ENCODE measurements around the gene HS2ST1. TPM values are rescaled to one million over a fixed set of nuclear protein-coding genes. Genes with fewer than 3 reads are reported as not detected.

HS2ST1 gene
- total RNA-seq, 4 donors from 2014 or later = 6.3 to 11.7 (median 10.3) TPM

- DNase-seq (ENCODE audit: low spot score in 2 of 2) = no peak
- TF ChIP-seq CTCF (IDR thresholded peaks at IDR 0.05) (no peak), POLR2AphosphoS5 (IDR thresholded peaks at IDR 0.05) (no peak), EP300 (IDR thresholded peaks at IDR 0.05) (no peak), POLR2A (IDR thresholded peaks at IDR 0.05) (no peak)
- H3K27ac ChIP-seq = no peak overlapping the region
- 85% methylated on average over 6 of the region's 6 CpGs for WGBS
- H3K9me3 ChIP-seq = no peaks in the 10 kb centered on the region
- H3K27me3 ChIP-seq = no peaks in the 10 kb centered on the region
- no peaks in the 10 kb centered on the region for H3K36me3 ChIP-seq
- no peak overlapping the region for H3K4me3 ChIP-seq
- H3K4me1 ChIP-seq = peaks cover 3% of the 10 kb centered on the region
These were observed 77.2 kb downstream of the HS2ST1 start for GRCh38 chr1:86991549-86992186.

DNA sequence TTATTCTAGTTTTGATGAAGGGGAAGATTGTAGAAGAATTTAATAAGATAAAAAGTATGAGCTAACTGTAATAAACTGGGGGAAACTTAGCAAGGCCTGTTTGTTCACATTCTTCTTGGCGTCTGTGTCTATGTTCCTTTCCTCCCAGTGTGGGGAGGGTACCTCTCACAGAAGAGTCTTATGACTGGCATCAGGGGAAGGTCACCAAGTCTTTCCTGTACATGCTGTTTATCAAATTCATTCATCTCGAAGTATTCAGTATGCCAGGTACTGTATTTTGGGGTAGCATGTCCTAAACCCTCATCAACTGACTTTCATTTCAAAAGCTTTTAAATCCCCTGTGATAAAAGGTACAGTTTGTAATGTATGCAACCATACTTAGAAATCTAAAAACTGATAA lies 78.4 kb downstream of the HS2ST1 start:
- no peak overlapping the region for H3K27ac ChIP-seq
- WGBS = 49% methylated on average over 2 of the region's 2 CpGs
- no peak for DNase-seq (ENCODE audit: low spot score in 2 of 2)

DNA sequence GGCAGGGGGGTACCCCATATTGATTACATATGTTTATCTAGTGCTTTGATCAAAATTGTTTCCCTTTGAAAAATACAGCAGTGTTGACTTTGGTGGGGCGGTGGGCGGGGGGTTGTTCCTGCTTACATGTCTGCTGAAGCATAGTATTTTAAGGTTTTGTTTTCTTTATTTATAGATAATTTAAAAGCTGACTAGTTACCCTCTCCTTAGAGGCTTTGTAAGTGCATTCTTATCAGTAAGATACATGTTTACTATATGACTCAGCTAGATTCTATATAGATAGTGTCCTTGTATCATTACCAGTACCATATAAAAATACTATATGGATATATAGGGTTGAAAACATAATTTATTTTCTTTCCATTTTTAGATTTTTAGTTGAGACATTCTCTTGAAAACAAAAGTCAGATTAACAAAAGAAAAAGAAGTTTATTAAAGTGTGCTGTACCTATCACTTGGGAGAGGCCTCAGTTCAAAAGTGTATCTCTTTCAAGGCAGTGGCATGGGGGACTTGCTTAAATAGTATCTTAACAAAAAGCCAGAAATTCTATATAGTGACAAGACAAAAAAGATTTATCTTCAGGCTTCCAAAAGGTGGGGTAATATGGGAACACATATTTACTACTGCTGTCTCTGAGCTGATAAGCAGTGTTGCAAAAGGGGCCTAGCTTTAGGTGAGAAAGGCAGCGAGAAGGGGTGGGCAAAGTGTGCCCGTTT lies 79.0 kb downstream of the HS2ST1 start:
- no peak for DNase-seq (ENCODE audit: low spot score in 2 of 2)
- Histone ChIP-seq H3K9me3 (no peaks in the 10 kb centered on the region), H3K27me3 (no peaks in the 10 kb centered on the region), H3K4me1 (peaks cover 3% of the 10 kb centered on the region), H3K36me3 (no peaks in the 10 kb centered on the region), H3K4me3 (no peak overlapping the region), H3K27ac (no peak overlapping the region)
- WGBS = 88% methylated on average over 4 of the region's 4 CpGs
- no peak for TF ChIP-seq CTCF (IDR thresholded peaks at IDR 0.05)
- no peak for TF ChIP-seq EP300 (IDR thresholded peaks at IDR 0.05)
- no peak for TF ChIP-seq POLR2AphosphoS5 (IDR thresholded peaks at IDR 0.05)
- no peak for TF ChIP-seq POLR2A (IDR thresholded peaks at IDR 0.05)

More for the DNA sequence above, 78.4 kb downstream of the HS2ST1 start:
- H3K4me1 ChIP-seq = peaks cover 3% of the 10 kb centered on the region
- TF ChIP-seq CTCF (IDR thresholded peaks at IDR 0.05) (no peak), EP300 (IDR thresholded peaks at IDR 0.05) (no peak)
- no peaks in the 10 kb centered on the region for H3K9me3 ChIP-seq
- no peak overlapping the region for H3K4me3 ChIP-seq
- H3K27me3 ChIP-seq = no peaks in the 10 kb centered on the region
- no peaks in the 10 kb centered on the region for H3K36me3 ChIP-seq

DNA sequence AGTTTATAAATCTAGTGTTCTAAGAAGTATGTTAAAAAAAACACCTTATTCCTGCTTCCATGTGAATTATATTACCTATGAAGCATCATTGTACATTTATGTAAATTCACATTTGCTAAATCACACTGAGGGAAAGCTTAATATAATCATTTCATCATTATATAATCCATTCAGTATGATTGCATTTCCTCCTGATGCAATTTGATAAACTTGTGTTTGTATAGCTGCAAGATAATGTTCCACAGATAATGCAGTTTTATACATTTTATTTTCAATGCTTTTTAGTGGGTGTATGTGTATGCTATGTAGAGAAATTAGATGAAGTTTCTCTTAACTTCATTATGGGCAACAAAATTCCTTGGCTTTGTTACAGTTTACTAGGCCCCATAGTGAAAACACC lies 79.6 kb downstream of the HS2ST1 start:
- Histone ChIP-seq H3K4me1 (peaks cover 3% of the 10 kb centered on the region), H3K9me3 (no peaks in the 10 kb centered on the region), H3K36me3 (no peaks in the 10 kb centered on the region), H3K4me3 (no peak overlapping the region), H3K27me3 (no peaks in the 10 kb centered on the region), H3K27ac (no peak overlapping the region)
- TF ChIP-seq POLR2A (IDR thresholded peaks at IDR 0.05) (no peak), CTCF (IDR thresholded peaks at IDR 0.05) (no peak), EP300 (IDR thresholded peaks at IDR 0.05) (no peak), POLR2AphosphoS5 (IDR thresholded peaks at IDR 0.05) (no peak)
- DNase-seq (ENCODE audit: low spot score in 2 of 2) = no peak

DNA sequence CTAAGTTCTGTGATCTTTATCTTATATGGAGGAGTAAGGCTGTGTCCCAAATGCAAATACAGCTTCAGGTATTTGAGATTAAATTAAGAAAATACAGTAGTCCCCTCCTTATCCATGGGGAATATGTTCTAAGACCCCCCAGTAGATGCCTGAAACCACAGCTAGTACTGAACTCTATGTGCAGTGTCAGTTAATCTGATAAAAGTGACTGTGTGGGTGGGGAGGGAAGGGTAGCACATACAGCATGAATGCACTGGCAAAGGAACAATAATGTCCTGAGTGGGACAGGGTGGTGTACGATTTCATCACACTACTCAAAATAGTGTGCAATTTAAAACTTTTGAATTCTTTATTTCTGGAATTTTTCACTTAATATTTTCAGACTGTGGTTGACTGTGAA lies 83.1 kb downstream of the HS2ST1 start:
- WGBS = 33% methylated on average over 1 of the region's 1 CpG
- no peak overlapping the region for H3K27ac ChIP-seq

More for the DNA sequence above, 83.1 kb downstream of the HS2ST1 start:
- no peak overlapping the region for H3K4me3 ChIP-seq
- no peaks in the 10 kb centered on the region for H3K9me3 ChIP-seq
- H3K36me3 ChIP-seq = no peaks in the 10 kb centered on the region
- TF ChIP-seq POLR2AphosphoS5 (IDR thresholded peaks at IDR 0.05) = no peak
- no peak for TF ChIP-seq EP300 (IDR thresholded peaks at IDR 0.05)
- no peak for TF ChIP-seq CTCF (IDR thresholded peaks at IDR 0.05)
- TF ChIP-seq POLR2A (IDR thresholded peaks at IDR 0.05) = no peak
- peaks cover 3% of the 10 kb centered on the region for H3K4me1 ChIP-seq
- DNase-seq (ENCODE audit: low spot score in 2 of 2) = no peak
- no peaks in the 10 kb centered on the region for H3K27me3 ChIP-seq
